Stomach (tissue), 19 donors: ENCODE results near the gene HSFX1. TPM values are rescaled to one million over a fixed set of nuclear protein-coding genes. Genes with fewer than 3 reads are reported as not detected.
"Not testable (repeated sequence)": the region's sequence is repeated elsewhere in the genome, so short reads cannot be mapped to it uniquely, and the experiment has no call there.

Experiments used
- DNase-seq, 2 donors: peaks; one replicate each; pipeline versions ENCODE4 v3.0.0 to v3.0.0-alpha.2; 2013 to 2019
- H3K27ac ChIP-seq, 5 donors: fragments of 200-600 bp in 4 of 5; sonication (generic) in 4 of 5; one replicate each; pipeline ENCODE4 v1.5.1; 2013 to 2019; ENCODE audit warnings: mild to moderate bottlenecking in 1 of 5, moderate library complexity in 1 of 5
- H3K27me3 ChIP-seq, 3 donors: fragments of 200-600 bp; sonication (generic); one replicate each; pipeline ENCODE4 v1.5.1; 2017 to 2019; ENCODE audit warnings: mixed run types in 1 of 3
- H3K36me3 ChIP-seq, 4 donors: fragments of 200-600 bp; sonication (generic); 1 replicate in 3 of 4; 2 replicates in 1 of 4; pipeline ENCODE4 v1.5.1; 2016 to 2019
- H3K4me1 ChIP-seq, 4 donors: fragments of 200-600 bp; sonication (generic); one replicate each; pipeline ENCODE4 v1.5.1; 2016 to 2019
- H3K4me3 ChIP-seq, 4 donors: fragments of 200-600 bp; sonication (generic) in 3 of 4; one replicate each; pipeline ENCODE4 v1.5.1; 2016 to 2019; ENCODE audit warnings: mild to moderate bottlenecking in 1 of 4
- H3K9me3 ChIP-seq, 4 donors: fragments of 200-600 bp; sonication (generic); one replicate each; pipeline ENCODE4 v1.5.1; 2016 to 2019
- CTCF ChIP-seq, 7 experiments: fragments of 450-650 bp in 4 of 7; fragments of 200-600 bp in 3 of 7; sonication (generic) in 3 of 7; IDR thresholded peaks; one replicate each; pipeline ENCODE4 v1.5.1; 2016 to 2019; ENCODE audit warnings: antibody characterized with exemption in 7 of 7, control low read depth in 2 of 7, mild to moderate bottlenecking in 1 of 7
- EP300 ChIP-seq: sonication (generic); formaldehyde crosslinking; IDR thresholded peaks from one replicate; pipeline ENCODE4 v1.6.1; 2017; ENCODE audit warnings: antibody characterized with exemption
- POLR2A ChIP-seq, 4 donors: fragments of 450-650 bp; IDR thresholded peaks; one replicate each; pipeline ENCODE4 v1.6.1; 2016; ENCODE audit warnings: antibody characterized with exemption in 4 of 4, control low read depth in 2 of 4, mild to moderate bottlenecking in 1 of 4, moderate library complexity in 1 of 4
- POLR2AphosphoS5 ChIP-seq, 3 donors: sonication (generic); formaldehyde crosslinking; IDR thresholded peaks; one replicate each; pipeline ENCODE4 v1.6.1; 2016; ENCODE audit warnings: antibody characterized with exemption in 3 of 3
- WGBS, 5 donors: extraction: QIAGEN DNeasy Blood & Tissue Kit in 3 of 5; methylation state at CpG; one replicate each; pipeline versions ENCODE4 v1.1.5 to v1.1.7; 2013 to 2018; 5-methylcytosine and 5-hydroxymethylcytosine counted together
- intact Hi-C: fragments of 100-400 bp; cut with DNase I; formaldehyde crosslinking; loops from one replicate; pipeline ENCODE4 v1.15.1; 2023; ENCODE audit warnings: low total_unique reads
- long read RNA-seq, 10 donors: transcript quantifications; one replicate each; lab custom pipeline, GENCODE V29; 2026
- polyA plus RNA-seq, 3 donors: library from polyadenylated mRNA; stranded (reverse); fragments of 200-250 nt; gene quantifications; one replicate each; pipeline ENCODE4 v1.2.3, GENCODE V29; 2013
- total RNA-seq, 5 donors: library from RNA; depleted of rRNA; stranded (reverse); fragments of >200 nt; gene quantifications; one replicate each; pipeline versions ENCODE4 v1.1.0 to v1.2.3, GENCODE V29; 2014 to 2016
- donor health status: healthy with polysubstance abuse.
- donor health status: Bipolar disorder and iron deficiency.
- donor health status: healthy.

Gene HSFX1
- total RNA-seq (1 to 10 TPM in 1 of 5 donors, under 1 TPM in 1, not detected in 3; 0.37 to 1.3 TPM), polyA plus RNA-seq (not detected)
- long read RNA-seq, donor 1 = 0 reads
- long read RNA-seq, donor 2 = 0 reads
- long read RNA-seq, donor 3 = 0 reads
- long read RNA-seq, donor 4 = 0 reads
- long read RNA-seq, donor 5 = 0 reads
- long read RNA-seq, donor 6, partial matches to known transcripts = 0 of 1 reads
- long read RNA-seq, donor 6, other reads (novel, unspliced or antisense) = 0 of 1 reads
- long read RNA-seq, donor 7 = 0 reads
- long read RNA-seq, donor 8 = 0 reads
- long read RNA-seq, donor 9 = 0 reads
- long read RNA-seq, donor 10 = 0 reads

GRCh38 chrX:149773768-149774167, at the start of gene HSFX1:
TSS of gene HSFX1 (plus strand) at chrX:149774068. CDS start at chrX:149774682, 614 bp downstream.
- H3K4me1 ChIP-seq, H3K9me3 ChIP-seq, H3K27me3 ChIP-seq, intact Hi-C loops, H3K36me3 ChIP-seq, DNase-seq, H3K4me3 ChIP-seq, H3K27ac ChIP-seq: not testable (repeated sequence)
- no CpG with 5 or more reads among the region's 17 CpGs for WGBS, 5 donors

GRCh38 chrX:149727308-149727707, 46.6 kb upstream of the HSFX1 start:
- DNase-seq, intact Hi-C loops, H3K9me3 ChIP-seq, H3K27me3 ChIP-seq, H3K4me3 ChIP-seq, H3K4me1 ChIP-seq, H3K36me3 ChIP-seq, H3K27ac ChIP-seq: not testable (repeated sequence)
- WGBS, 5 donors = 61 to 95% (median 79%) methylated on average over 3 of the region's 7 CpGs; no CpG with 5 or more reads in 1 of the 5 donors

GRCh38 chrX:149742269-149742668, 31.6 kb upstream of the HSFX1 start:
- H3K36me3 ChIP-seq, H3K4me1 ChIP-seq, DNase-seq, H3K27me3 ChIP-seq, H3K4me3 ChIP-seq, H3K9me3 ChIP-seq, intact Hi-C loops, H3K27ac ChIP-seq: not testable (repeated sequence)
- no CpG with 5 or more reads among the region's 6 CpGs for WGBS, 5 donors

- intact Hi-C loops, H3K27ac ChIP-seq, H3K4me1 ChIP-seq, H3K36me3 ChIP-seq, H3K27me3 ChIP-seq, DNase-seq, H3K9me3 ChIP-seq, H3K4me3 ChIP-seq: not testable (repeated sequence)
- 60 to 88% (median 77%) methylated on average over 2 of the region's 6 CpGs; no CpG with 5 or more reads in 2 of the 5 donors for WGBS, 5 donors
Measured at GRCh38 chrX:149746390-149747007, 27.4 kb upstream of the HSFX1 start.

- DNase-seq = no peak
- no peaks in the 10 kb centered on the region for H3K4me1 ChIP-seq
- intact Hi-C loops = no loop called here
- H3K4me3 ChIP-seq = no peak overlapping the region
- H3K27ac ChIP-seq = no peak overlapping the region
- no peak for TF ChIP-seq EP300
- no peak for TF ChIP-seq POLR2AphosphoS5 (IDR thresholded peaks at IDR 0.05)
- TF ChIP-seq POLR2A (IDR thresholded peaks at IDR 0.05) = no peak
- TF ChIP-seq CTCF (IDR thresholded peaks at IDR 0.05) = no peak
- H3K36me3 ChIP-seq = no peaks in the 10 kb centered on the region
- no peaks in the 10 kb centered on the region for H3K9me3 ChIP-seq
- H3K27me3 ChIP-seq = no peaks in the 10 kb centered on the region
- WGBS, 5 donors = 76 to 94% (median 77%) methylated on average over 5 to 8 of the region's 8 CpGs
Measured at GRCh38 chrX:149757206-149758067, 16.4 kb upstream of the HSFX1 start.

- DNase-seq = no peak
- no peaks in the 10 kb centered on the region for H3K9me3 ChIP-seq
- H3K4me3 ChIP-seq = no peak overlapping the region
- intact Hi-C loops = no loop called here
- H3K27ac ChIP-seq = no peak overlapping the region
- no peaks in the 10 kb centered on the region for H3K36me3 ChIP-seq
- 80 to 96% (median 94%) methylated on average over 2 to 18 of the region's 18 CpGs for WGBS, 5 donors
- H3K27me3 ChIP-seq = no peaks in the 10 kb centered on the region
- TF ChIP-seq CTCF (IDR thresholded peaks at IDR 0.05) (no peak), POLR2A (IDR thresholded peaks at IDR 0.05) (no peak), EP300 (no peak), POLR2AphosphoS5 (IDR thresholded peaks at IDR 0.05) (no peak)
- H3K4me1 ChIP-seq = no peaks in the 10 kb centered on the region
Measured at GRCh38 chrX:149758068-149758714, 15.7 kb upstream of the HSFX1 start.

GRCh38 chrX:149758715-149759078, 15.2 kb upstream of the HSFX1 start:
- H3K27ac ChIP-seq, DNase-seq, intact Hi-C loops, H3K4me1 ChIP-seq, H3K27me3 ChIP-seq, H3K9me3 ChIP-seq, H3K4me3 ChIP-seq, H3K36me3 ChIP-seq: not testable (repeated sequence)
- WGBS, 5 donors = 87 to 94% (median 92%) methylated on average over 12 to 16 of the region's 17 CpGs; no CpG with 5 or more reads in 1 of the 5 donors
